Lower leg skin (tissue), 3 donors: ENCODE data around the gene PTPRO.

Experiments used
- CTCF ChIP-seq, 3 donors: fragments of 450-650 bp; IDR thresholded peaks; one replicate each; pipeline ENCODE4 v1.5.1; 2016; ENCODE audit warnings: antibody characterized with exemption in 3 of 3, mild to moderate bottlenecking in 3 of 3, moderate library complexity in 2 of 3
- POLR2A ChIP-seq, 2 donors: fragments of 450-650 bp; IDR thresholded peaks; one replicate each; pipeline ENCODE4 v1.6.1; 2016 to 2017; ENCODE audit warnings: antibody characterized with exemption in 2 of 2, mild to moderate bottlenecking in 1 of 2, moderate library complexity in 1 of 2

- TF ChIP-seq CTCF (IDR thresholded peaks at IDR 0.05) (no peak), POLR2A (IDR thresholded peaks at IDR 0.05) (no peak)
These were observed 324.3 kb downstream of the PTPRO start for GRCh38 chr12:15646581-15646980.
